Stimulated activated effector memory CD8-positive, alpha-beta T cell treated with anti-CD3 and anti-CD28 coated beads, Interleukin-12 subunit alpha, Interleukin-12 subunit beta, amount 100 ng/mL, for 72 hours (primary cell): Measurements from ENCODE around the gene FAM174C.
A peak's percentile ranks its signal among the peaks of the same experiment; 100 is the strongest.

ENCODE experiments used
- ATAC-seq: fragments of 150-1000 bp; cut with Tn5 transposase; 2 replicates; pipeline ENCODE4 v1.10.0; 2021
- DNase-seq, 2 donors: peaks; one replicate each; pipeline ENCODE4 v3.0.0; 2021 to 2022; ENCODE audit warnings: low spot score in 2 of 2
- H3K27ac Mint-ChIP-seq: one replicate; pipeline ENCODE4 v1.8.0; 2022; ENCODE audit warnings: mild to moderate bottlenecking, mixed read lengths
- H3K36me3 Mint-ChIP-seq: one replicate; pipeline ENCODE4 v1.8.0; 2022; ENCODE audit warnings: mild to moderate bottlenecking, mixed read lengths
- H3K4me1 Mint-ChIP-seq: one replicate; pipeline ENCODE4 v1.8.0; 2022; ENCODE audit warnings: mixed read lengths
- H3K4me3 Mint-ChIP-seq: one replicate; pipeline ENCODE4 v1.8.0; 2022; ENCODE audit warnings: mild to moderate bottlenecking, mixed read lengths
- H3K9me3 Mint-ChIP-seq: one replicate; pipeline ENCODE4 v1.8.0; 2022; ENCODE audit warnings: mixed read lengths

FAM174C gene

GRCh38 chr19:1287354-1288225 lies 12.3 kb downstream of the FAM174C start:
- no peaks in the 10 kb centered on the region for H3K36me3 Mint-ChIP-seq
- no peak for ATAC-seq
- no peak overlapping the region for H3K27ac Mint-ChIP-seq
- peaks cover 6% of the 10 kb centered on the region for H3K4me1 Mint-ChIP-seq
- no peaks in the 10 kb centered on the region for H3K9me3 Mint-ChIP-seq
- no peak for DNase-seq
- no peak overlapping the region for H3K4me3 Mint-ChIP-seq

DNA sequence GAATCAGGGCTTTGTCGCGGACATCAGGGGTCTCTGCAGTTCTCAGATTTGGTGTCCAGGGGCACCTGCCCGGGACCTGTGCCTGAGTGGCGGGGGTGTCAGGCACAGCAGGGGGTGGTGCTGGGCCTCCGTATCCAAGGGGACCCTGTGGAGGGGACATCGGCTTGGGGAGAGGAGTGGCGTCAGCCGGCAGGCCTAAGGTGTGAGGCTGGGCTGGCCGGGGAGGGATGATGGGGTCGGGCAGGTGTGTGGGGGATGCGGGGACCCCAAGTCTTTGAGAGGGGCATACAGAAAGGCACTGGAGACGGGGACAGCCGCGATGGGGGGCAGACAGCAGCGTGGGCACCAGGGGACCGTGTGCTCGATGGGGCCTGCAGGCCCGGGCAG lies 12.9 kb downstream of the FAM174C start:
- Mint-ChIP-seq H3K27ac (no peak overlapping the region), H3K4me3 (no peak overlapping the region), H3K9me3 (no peaks in the 10 kb centered on the region), H3K36me3 (no peaks in the 10 kb centered on the region), H3K4me1 (peaks cover 6% of the 10 kb centered on the region)
- DNase-seq, result no peak
- no peak for ATAC-seq

- Mint-ChIP-seq H3K4me3 (no peak overlapping the region), H3K27ac (no peak overlapping the region), H3K9me3 (no peaks in the 10 kb centered on the region), H3K4me1 (peaks cover 6% of the 10 kb centered on the region), H3K36me3 (no peaks in the 10 kb centered on the region)
- ATAC-seq (peak; percentile 5), DNase-seq (no peak)
Measured at GRCh38 chr19:1288833-1289685, 13.7 kb downstream of the FAM174C start.

GRCh38 chr19:1289686-1290025 lies 14.3 kb downstream of the FAM174C start:
- ATAC-seq, result no peak

GRCh38 chr19:1290196-1290702 lies 14.9 kb downstream of the FAM174C start:
- Mint-ChIP-seq H3K36me3 (no peaks in the 10 kb centered on the region), H3K9me3 (no peaks in the 10 kb centered on the region), H3K4me3 (no peak overlapping the region), H3K4me1 (peaks cover 6% of the 10 kb centered on the region), H3K27ac (no peak overlapping the region)
- DNase-seq, result no peak
- ATAC-seq, result no peak

More at GRCh38 chr19:1289686-1290025, 14.3 kb downstream of the FAM174C start:
- Mint-ChIP-seq H3K27ac (no peak overlapping the region), H3K4me1 (peaks cover 6% of the 10 kb centered on the region), H3K9me3 (no peaks in the 10 kb centered on the region), H3K4me3 (no peak overlapping the region), H3K36me3 (no peaks in the 10 kb centered on the region)
- DNase-seq, result no peak

DNA sequence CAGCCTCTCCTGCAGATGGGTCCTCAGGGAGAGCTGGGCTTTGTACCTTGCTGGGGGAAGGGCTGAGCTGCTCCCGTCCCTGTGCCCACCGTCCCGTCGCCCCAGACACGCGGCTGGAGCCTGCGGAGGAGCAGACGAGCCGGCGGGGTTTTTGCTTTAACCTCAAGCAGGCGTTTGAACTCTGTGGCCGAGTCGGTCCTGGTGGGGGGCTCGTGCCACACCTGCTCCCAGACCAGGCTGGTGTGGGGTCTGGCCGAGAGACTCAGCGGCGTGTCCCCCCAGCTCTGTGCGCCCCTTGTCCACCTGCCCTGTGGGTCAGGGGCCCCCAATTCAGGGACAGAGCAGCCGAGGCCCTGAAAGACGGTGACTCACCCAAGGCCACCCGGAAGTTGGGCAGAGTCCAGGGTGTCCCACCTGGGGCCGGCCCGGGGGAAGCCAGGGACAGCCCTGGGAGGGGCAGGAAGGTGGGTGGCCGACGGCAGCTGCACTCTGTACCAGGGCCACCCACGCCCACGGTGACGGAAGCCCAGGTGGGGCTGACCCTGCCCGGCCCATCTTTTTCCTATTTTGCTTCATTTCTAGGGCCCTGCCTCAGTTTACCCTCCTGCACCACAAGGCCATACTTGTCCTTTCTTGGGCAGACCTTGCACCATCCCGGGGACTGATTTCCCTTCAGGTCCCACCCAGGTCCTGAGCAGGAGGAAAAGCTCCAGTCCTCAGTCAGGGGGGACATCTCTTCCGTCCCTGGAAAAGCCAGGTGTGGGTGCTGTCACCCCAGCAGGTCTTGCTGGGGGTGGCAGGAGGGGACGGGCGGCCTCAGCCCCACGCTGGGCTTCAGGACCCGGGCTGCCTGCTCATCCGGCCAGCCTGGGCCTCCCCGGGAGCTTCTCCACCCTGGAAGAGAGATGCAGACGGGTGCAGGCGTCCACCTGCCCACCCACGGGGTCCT lies 15.6 kb downstream of the FAM174C start:
- no peak overlapping the region for H3K4me3 Mint-ChIP-seq
- no peak for DNase-seq
- no peak overlapping the region for H3K27ac Mint-ChIP-seq

DNA sequence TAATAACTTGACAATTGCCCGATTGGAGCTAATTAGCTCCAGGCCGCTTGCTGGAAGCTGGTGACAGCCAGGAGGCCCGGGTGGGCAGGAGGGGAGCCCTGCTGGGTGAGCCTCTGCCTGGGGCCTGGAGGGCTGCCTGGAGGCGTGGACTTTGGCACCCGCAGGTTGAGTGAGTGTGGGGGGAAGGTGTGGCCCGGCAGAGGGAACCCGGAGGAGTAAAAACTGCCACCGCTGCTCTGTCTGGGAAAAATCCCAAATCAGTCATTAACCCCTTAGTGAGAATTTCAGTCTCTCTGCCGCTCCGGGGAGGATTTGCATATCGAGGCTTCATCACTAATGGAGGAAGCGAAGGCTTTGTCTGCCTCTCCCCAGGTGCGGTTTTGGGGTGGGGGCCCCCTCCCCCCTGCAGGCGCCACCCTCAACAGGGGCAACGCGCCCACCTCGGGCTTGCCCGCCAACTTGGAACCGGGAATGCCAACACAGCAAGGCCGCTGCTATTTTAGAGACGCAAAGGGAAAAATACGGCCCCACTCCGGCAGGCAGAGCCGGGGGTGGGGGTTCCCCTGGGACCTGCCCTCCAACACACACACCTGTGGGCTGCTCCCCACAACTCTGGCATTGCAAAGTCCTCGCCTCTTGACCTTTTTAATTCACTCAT lies 16.6 kb downstream of the FAM174C start:
- no peak overlapping the region for H3K27ac Mint-ChIP-seq
- no peak for ATAC-seq

More for the DNA sequence above, 15.6 kb downstream of the FAM174C start:
- no peaks in the 10 kb centered on the region for H3K9me3 Mint-ChIP-seq
- ATAC-seq, result no peak
- H3K4me1 Mint-ChIP-seq, result peaks cover 6% of the 10 kb centered on the region
- H3K36me3 Mint-ChIP-seq, result no peaks in the 10 kb centered on the region

DNA sequence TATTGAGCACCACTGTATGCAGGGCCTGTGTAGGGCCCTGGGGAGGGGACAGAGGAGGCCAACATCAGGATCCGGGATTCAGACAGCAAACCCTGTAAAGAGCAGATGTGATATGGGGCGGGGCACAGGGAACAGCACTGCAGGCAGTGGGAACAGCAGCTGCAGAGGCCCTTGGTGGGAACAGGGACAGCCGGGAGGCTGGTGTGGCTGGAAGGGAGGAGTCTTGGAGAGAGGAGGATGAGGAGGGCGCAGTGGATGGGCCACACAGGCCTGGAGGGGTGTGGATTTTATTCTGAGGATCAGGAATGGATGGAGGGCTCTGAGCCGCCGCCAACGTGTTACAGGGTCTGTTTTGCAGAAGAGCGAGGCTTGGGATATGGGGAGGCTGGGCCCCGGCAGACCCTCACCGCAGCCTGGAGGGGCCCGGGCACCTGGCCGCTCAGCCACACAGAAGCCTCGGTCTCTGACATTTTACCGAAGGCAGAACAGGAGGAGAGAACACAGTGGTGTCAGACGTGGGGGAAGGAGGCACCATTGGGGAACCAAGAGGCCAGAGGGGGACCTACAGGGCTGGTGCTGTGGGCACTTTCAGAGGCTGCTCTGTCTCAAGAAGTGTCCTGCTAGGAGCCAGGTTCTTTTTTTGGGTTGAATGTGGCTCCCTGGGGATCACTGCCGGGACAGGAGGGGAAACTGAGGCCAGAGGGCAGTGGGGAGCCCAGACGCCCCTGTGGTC lies 17.3 kb downstream of the FAM174C start:
- H3K9me3 Mint-ChIP-seq, result no peaks in the 10 kb centered on the region
- H3K4me3 Mint-ChIP-seq, result no peak overlapping the region
- no peaks in the 10 kb centered on the region for H3K36me3 Mint-ChIP-seq
- H3K4me1 Mint-ChIP-seq, result no peaks in the 10 kb centered on the region
- no peak for DNase-seq
- ATAC-seq, result no peak
- H3K27ac Mint-ChIP-seq, result no peak overlapping the region

More for the DNA sequence above, 16.6 kb downstream of the FAM174C start:
- no peaks in the 10 kb centered on the region for H3K36me3 Mint-ChIP-seq
- no peak overlapping the region for H3K4me3 Mint-ChIP-seq
- DNase-seq, result no peak
- no peaks in the 10 kb centered on the region for H3K4me1 Mint-ChIP-seq
- no peaks in the 10 kb centered on the region for H3K9me3 Mint-ChIP-seq

- Mint-ChIP-seq H3K4me3 (no peak overlapping the region), H3K27ac (no peak overlapping the region), H3K36me3 (no peaks in the 10 kb centered on the region), H3K4me1 (no peaks in the 10 kb centered on the region), H3K9me3 (no peaks in the 10 kb centered on the region)
- ATAC-seq (no peak), DNase-seq (no peak)
Measured at GRCh38 chr19:1293782-1294604, 18.7 kb downstream of the FAM174C start.

- Mint-ChIP-seq H3K4me1 (no peaks in the 10 kb centered on the region), H3K27ac (no peak overlapping the region), H3K36me3 (no peaks in the 10 kb centered on the region), H3K4me3 (no peak overlapping the region), H3K9me3 (no peaks in the 10 kb centered on the region)
- ATAC-seq (no peak), DNase-seq (no peak)
Measured at GRCh38 chr19:1294688-1295087, 19.4 kb downstream of the FAM174C start.

DNA sequence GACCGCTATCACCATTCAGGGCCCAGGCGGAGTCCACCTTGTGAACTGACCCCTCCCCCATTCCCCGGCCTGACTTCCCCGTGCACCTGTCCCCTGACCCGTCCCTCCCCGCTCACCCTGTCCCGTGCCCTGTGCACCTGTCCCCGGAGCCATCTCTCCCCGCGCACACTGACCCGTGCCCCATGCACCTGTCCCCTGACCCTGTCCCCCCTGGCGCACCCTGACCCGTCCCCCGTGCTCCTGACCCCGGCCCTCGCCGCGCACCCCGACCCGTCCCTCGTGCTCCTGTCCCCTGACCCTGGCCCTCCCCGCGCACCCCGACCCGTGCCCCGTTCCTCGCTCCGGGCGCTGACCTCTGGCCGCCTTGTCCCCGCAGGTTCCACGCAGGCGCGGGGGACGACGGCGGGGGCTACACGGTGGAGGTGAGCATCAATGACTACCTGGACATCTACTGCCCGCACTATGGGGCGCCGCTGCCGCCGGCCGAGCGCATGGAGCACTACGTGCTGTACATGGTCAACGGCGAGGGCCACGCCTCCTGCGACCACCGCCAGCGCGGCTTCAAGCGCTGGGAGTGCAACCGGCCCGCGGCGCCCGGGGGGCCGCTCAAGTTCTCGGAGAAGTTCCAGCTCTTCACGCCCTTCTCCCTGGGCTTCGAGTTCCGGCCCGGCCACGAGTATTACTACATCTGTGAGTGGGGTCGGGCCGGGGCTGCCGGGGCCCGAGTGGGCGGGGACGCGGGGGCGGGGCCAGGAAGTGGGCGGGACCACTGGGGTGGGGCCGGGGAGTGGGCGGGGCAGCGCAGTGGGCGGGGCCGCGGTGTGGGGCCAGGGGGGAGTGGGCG lies 20.1 kb downstream of the FAM174C start:
- no peaks in the 10 kb centered on the region for H3K36me3 Mint-ChIP-seq
- no peaks in the 10 kb centered on the region for H3K9me3 Mint-ChIP-seq
- ATAC-seq, result no peak
- no peak overlapping the region for H3K4me3 Mint-ChIP-seq
- DNase-seq, result no peak
- H3K4me1 Mint-ChIP-seq, result no peaks in the 10 kb centered on the region
- H3K27ac Mint-ChIP-seq, result no peak overlapping the region

- H3K27ac Mint-ChIP-seq, result no peak overlapping the region
- ATAC-seq (no peak), DNase-seq (no peak)
- no peak overlapping the region for H3K4me3 Mint-ChIP-seq
- no peaks in the 10 kb centered on the region for H3K4me1 Mint-ChIP-seq
- no peaks in the 10 kb centered on the region for H3K9me3 Mint-ChIP-seq
- no peaks in the 10 kb centered on the region for H3K36me3 Mint-ChIP-seq
Measured at GRCh38 chr19:1296078-1296477, 20.7 kb downstream of the FAM174C start.
